Kidney epithelial cell (primary cell): ENCODE measurements around the gene HLCS. TPM values are rescaled to one million over a fixed set of nuclear protein-coding genes. Genes with fewer than 3 reads are reported as not detected.
"Not testable (repeated sequence)": the region's sequence is repeated elsewhere in the genome, so short reads cannot be mapped to it uniquely, and the experiment has no call there.

Source experiments
- DNase-seq: peaks from one replicate; pipeline ENCODE4 v3.0.0-alpha.2; 2010; ENCODE audit warnings: low read depth
- H3K27me3 ChIP-seq: 2 replicates; pipeline ENCODE4 v1.6.0; 2011; ENCODE audit warnings: low read length; ENCODE audit not compliant: control insufficient read depth, insufficient read depth
- H3K36me3 ChIP-seq: 2 replicates; pipeline ENCODE4 v1.5.1; 2011; ENCODE audit warnings: low read length; ENCODE audit not compliant: control insufficient read depth, insufficient read depth
- H3K4me3 ChIP-seq: 2 replicates; pipeline ENCODE4 v1.5.1; 2011; ENCODE audit warnings: low read depth, mild to moderate bottlenecking, control low read depth, low read length
- total RNA-seq: library from RNA; depleted of rRNA; stranded (reverse); fragments of >200 nt; gene quantifications from 2 replicates; pipeline ENCODE4 v1.2.3, GENCODE V29; 2015
- TF ChIP-seq, protein P1 (sequence below): IDR thresholded peaks from 2 replicates; pipeline ENCODE4 v1.5.1; 2011; ENCODE audit warnings: mild to moderate bottlenecking, moderate library complexity, low read length, control low read depth, inconsistent platforms; ENCODE audit not compliant: insufficient read depth, poor library complexity, severe bottlenecking

HLCS gene
- 26.7 and 38.2 TPM in 2 replicates for total RNA-seq

DNA sequence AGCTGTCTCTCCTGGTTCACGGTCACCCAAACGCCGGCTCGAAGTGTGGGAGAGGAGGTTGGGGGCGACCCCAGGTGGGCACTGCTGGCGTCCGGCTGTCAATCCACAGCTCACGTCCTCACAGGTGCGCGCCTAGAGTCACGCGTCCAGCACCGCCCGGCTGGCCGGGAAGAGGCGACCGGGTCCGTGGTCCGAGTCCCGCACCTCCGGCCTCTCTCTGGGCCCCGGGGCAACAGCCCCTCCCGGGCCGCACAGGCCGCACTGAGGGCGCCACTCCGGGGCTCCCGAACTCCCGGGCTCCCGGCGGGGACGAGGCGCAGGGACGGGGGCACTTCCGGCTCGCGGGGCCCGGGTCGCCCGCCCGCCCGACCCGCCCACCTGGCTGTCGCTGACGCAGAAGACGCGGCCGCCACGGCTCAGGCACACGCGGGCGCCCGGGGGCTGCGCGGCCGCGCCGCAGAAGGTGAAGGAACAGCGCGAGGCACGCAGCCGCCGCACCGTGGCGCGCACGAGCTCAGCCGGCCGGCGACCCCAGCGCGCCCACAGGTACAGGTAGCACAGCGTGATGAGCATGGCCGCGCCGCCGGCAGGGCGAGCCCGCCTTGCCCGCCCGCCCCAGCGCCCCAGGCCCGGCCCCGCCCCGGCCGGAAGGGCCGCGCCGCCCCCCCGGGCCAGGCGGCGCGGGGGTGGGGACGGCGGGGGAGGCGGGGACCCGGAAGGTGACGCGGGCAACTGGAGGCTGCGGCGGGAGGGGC, at the start of gene HLCS:
TSS of gene HLCS (minus strand) at position 604 of the 755 bp plus-strand sequence. CDS start at position 573, 31 bp downstream.
- no peaks in the 10 kb centered on the region for H3K36me3 ChIP-seq
- peak within 1 kb of the TSS; percentile 65 for H3K4me3 ChIP-seq
- TF ChIP-seq, protein P1, sequence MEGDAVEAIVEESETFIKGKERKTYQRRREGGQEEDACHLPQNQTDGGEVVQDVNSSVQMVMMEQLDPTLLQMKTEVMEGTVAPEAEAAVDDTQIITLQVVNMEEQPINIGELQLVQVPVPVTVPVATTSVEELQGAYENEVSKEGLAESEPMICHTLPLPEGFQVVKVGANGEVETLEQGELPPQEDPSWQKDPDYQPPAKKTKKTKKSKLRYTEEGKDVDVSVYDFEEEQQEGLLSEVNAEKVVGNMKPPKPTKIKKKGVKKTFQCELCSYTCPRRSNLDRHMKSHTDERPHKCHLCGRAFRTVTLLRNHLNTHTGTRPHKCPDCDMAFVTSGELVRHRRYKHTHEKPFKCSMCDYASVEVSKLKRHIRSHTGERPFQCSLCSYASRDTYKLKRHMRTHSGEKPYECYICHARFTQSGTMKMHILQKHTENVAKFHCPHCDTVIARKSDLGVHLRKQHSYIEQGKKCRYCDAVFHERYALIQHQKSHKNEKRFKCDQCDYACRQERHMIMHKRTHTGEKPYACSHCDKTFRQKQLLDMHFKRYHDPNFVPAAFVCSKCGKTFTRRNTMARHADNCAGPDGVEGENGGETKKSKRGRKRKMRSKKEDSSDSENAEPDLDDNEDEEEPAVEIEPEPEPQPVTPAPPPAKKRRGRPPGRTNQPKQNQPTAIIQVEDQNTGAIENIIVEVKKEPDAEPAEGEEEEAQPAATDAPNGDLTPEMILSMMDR, result no peak
- DNase-seq, result no peak
- no peaks in the 10 kb centered on the region for H3K27me3 ChIP-seq

DNA sequence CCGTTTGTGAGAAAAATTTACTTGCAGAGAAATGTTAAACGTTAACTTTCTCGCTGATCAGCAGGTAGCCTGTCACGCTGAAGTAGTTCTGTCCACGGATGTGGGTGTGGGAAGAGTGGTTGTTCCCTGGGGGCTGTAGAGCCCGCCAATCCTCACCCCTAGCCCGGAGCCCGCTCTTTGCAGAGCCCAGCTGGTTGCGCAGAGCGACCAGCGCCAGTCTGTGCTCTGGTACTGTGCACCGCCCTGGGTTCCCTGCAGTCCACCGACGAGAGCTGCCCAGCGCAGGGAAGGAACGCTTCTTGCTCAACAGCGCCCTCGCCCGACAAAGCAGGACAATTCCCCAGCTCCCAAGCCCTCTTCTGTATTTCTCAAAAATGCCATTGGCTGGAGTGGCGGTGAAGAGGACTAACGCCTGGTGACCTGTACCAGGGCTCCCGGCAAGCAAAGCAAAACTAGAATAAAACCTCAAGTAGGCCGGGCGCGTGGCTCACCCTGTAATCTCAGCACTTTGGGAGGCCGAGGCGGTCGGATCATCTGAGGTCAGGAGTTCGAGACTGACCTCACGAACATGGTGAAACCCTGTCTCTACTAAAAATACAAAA, 43.4 kb upstream of the HLCS start:
- Histone ChIP-seq H3K4me3 (peak overlapping the region; percentile 13), H3K27me3 (peaks cover 15% of the 10 kb centered on the region), H3K36me3 (no peaks in the 10 kb centered on the region)
- DNase-seq, result peak; percentile 55
- TF ChIP-seq, protein P1, result peak; percentile 94

DNA sequence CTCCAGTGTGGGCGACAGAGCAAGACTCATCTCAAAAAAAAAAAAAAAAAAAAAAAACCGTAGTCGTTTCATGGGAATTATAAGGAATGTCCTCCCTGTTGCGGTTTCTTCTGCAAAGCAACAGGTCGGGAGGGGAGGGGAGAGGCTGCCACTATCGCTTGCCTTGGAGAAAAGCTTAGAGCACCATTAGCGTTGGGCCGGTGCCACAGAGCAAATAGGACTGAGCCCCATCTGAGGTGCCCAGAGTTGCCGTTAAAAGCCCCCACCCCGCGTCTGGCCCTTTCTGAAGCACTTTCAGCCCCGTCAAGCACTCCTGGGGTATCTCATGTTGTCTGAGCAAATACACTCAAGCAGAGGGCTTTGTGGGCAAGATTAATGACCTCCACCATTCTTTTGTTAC, 42.3 kb upstream of the HLCS start:
- no peak for DNase-seq
- peaks cover 15% of the 10 kb centered on the region for H3K27me3 ChIP-seq
- H3K4me3 ChIP-seq, result no peak overlapping the region
- TF ChIP-seq, protein P1, result no peak
- no peaks in the 10 kb centered on the region for H3K36me3 ChIP-seq

DNA sequence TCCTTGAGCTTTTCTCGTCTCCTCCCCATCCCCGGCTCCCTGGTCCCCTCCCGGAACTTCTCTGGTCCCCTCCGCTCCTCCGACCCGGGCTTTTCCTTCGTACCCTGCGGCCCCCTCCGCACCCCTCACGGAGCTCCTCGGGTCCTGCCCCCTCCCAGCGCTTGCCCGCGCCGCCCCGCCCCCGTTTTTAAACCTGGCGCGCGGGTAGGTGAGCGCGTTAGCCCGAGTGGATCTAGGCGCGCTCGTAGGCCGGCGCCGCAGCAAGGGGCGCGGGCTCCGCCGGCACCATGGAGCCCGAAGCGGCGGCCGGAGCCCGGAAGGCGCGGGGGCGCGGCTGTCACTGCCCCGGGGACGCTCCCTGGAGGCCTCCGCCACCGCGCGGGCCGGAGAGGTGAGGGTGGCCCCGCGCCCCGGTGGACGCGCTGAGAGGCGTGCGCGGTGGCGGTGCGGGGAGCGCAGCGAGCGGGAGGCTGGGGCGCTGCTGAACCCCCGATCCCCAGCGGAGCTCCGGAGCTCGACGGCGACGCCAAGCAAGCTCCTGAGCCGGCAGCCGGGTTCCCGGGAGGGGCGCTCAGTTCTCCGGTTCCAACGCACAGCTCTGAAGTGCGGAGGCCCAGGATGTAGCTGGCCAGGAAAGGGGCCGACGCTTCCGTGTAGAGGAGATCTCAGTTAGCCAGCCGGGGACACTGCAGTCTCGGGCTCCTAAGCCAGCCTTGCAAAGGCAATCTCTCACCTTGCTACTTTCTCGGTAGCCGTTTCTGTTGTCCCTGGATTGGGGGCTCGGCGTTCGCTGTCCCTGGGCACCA, 40.2 kb upstream of the HLCS start, which contains the start of gene RIPPLY3:
TSS of gene RIPPLY3 (plus strand) at position 217 of the 806 bp plus-strand sequence. CDS start at position 288, 71 bp downstream.
- Histone ChIP-seq H3K36me3 (no peaks in the 10 kb centered on the region), H3K4me3 (peak within 1 kb of the TSS; percentile 41), H3K27me3 (peaks cover 15% of the 10 kb centered on the region)
- TF ChIP-seq, protein P1, result no peak
- no peak for DNase-seq

DNA sequence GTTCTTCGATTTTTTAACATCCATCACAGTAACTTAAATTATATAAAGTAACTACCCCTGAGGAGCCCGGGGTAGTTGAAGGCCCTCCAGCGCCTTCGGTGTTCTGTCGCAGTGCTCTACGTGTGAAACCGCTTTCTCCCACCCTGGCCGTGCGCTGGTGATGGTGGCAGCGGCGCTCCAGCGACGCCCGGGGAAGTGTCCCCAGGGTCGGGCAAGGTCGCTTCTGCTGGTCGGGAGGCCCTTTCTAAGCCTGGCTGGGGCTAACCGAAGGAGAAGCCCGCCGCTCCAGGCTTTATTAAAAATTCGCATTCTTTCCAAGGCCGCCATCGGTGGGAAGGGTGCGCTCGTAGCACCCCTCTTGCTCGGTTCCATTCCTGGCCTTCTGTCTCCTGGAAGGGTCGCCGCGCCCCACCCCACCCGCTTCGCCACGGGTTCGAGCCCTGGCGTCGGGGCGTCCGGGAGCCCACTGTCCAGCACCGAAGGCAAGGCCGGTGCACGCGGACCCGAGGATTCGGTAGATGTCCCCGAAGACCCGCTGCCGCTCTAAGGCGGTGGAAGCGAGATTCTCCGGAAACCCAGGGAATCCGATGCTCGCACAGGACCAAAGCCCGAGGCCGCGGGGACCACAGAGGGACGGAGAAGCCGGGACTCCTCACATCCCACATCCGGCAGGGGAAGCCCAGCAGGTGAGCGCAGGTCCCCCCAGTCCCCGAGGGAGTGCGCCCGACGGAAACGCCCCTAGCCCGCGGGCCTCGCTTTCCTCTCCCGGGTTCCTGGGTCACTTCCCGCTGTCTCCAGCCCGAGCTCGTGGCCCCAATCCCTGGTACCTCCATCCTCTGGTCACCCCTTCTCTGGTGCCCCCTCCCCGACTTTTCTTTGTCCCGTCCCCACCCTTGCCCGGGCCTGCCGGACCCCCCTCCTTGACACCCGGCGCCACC, 39.3 kb upstream of the HLCS start:
- TF ChIP-seq, protein P1, result no peak
- Histone ChIP-seq H3K36me3 (no peaks in the 10 kb centered on the region), H3K27me3 (peaks cover 15% of the 10 kb centered on the region), H3K4me3 (peak overlapping the region; percentile 41)
- no peak for DNase-seq

DNA sequence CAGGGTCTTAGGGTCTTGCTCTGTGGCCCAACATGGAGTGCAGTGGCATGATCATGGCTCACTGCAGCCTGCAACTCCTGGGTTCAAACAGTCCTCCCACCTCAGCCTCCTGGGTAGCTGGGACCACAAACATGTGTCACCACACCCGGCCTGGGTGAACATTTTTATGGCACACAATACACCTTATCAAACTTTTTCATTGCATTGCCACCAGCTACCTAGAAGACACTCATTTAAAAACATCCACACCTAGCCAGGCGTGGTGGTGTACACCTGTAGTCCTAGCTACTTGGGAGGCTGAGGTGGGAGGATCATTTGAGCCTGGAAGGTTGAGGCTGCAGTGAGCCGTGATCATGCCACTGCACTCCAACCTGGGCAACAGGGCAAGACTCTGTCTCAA, 37.4 kb upstream of the HLCS start:
- H3K27me3 ChIP-seq, result peaks cover 15% of the 10 kb centered on the region
- H3K36me3 ChIP-seq, H3K4me3 ChIP-seq, DNase-seq: not testable (repeated sequence)

DNA sequence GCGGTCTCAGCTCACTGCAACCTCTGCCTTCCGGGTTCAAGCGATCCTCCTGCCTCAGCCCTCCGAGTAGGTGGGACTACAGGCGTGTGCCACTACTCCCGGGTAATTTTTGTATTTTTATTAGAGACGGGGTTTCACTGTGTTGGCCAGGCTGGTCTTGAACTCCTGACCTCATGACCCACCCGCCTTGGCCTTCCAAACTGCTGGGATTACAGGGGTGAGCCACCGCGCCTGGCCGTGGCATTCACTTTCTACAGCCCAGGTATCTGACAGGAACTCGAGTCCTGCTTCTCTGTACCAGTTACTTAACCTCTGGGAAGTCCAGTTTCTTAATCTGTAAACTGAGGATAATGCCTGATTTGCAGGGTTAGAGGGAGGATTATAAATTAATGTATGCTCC, 36.4 kb upstream of the HLCS start:
- DNase-seq, H3K36me3 ChIP-seq, H3K4me3 ChIP-seq: not testable (repeated sequence)
- peaks cover 14% of the 10 kb centered on the region for H3K27me3 ChIP-seq
